SJCRH30 (cell line): ENCODE results near the gene DMAP1. TPM values are rescaled to one million over a fixed set of nuclear protein-coding genes. Genes with fewer than 3 reads are reported as not detected.

Experiments used
- DNase-seq, 2 experiments: peaks; one replicate each; pipeline ENCODE4 v3.0.0-alpha.2; 2015 to 2020
- H3K27ac ChIP-seq: fragments of 250-450 bp; sonication (Bioruptor Pico); 2 replicates; pipeline ENCODE4 v1.5.1; 2020; ENCODE audit warnings: mild to moderate bottlenecking, moderate library complexity
- H3K27me3 ChIP-seq: fragments of 250-450 bp; sonication (Bioruptor Pico); 2 replicates; pipeline ENCODE4 v1.5.1; 2020; ENCODE audit warnings: mild to moderate bottlenecking, moderate library complexity
- H3K36me3 ChIP-seq: fragments of 250-450 bp; sonication (Bioruptor Pico); 2 replicates; pipeline ENCODE4 v1.5.1; 2020; ENCODE audit warnings: mild to moderate bottlenecking, moderate library complexity
- H3K4me1 ChIP-seq: fragments of 250-450 bp; sonication (Bioruptor Pico); 2 replicates; pipeline ENCODE4 v1.5.1; 2020; ENCODE audit warnings: mild to moderate bottlenecking, moderate library complexity
- H3K4me3 ChIP-seq: fragments of 250-450 bp; sonication (Bioruptor Pico); 2 replicates; pipeline ENCODE4 v1.5.1; 2020; ENCODE audit warnings: mild to moderate bottlenecking, moderate library complexity
- H3K9me3 ChIP-seq: fragments of 250-450 bp; sonication (Bioruptor Pico); replicated peaks from 2 replicates; pipeline ENCODE4 v1.5.1; 2020; ENCODE audit warnings: mild to moderate bottlenecking, moderate library complexity
- total RNA-seq: library from RNA; depleted of rRNA; stranded (reverse); fragments of >200 nt; shearing (Covaris generic); gene quantifications from 2 replicates; pipeline ENCODE4 v1.2.3, GENCODE V29; 2014

DMAP1 gene
- total RNA-seq, 1 experiment from 2014 or later: 34.0 TPM

DNA sequence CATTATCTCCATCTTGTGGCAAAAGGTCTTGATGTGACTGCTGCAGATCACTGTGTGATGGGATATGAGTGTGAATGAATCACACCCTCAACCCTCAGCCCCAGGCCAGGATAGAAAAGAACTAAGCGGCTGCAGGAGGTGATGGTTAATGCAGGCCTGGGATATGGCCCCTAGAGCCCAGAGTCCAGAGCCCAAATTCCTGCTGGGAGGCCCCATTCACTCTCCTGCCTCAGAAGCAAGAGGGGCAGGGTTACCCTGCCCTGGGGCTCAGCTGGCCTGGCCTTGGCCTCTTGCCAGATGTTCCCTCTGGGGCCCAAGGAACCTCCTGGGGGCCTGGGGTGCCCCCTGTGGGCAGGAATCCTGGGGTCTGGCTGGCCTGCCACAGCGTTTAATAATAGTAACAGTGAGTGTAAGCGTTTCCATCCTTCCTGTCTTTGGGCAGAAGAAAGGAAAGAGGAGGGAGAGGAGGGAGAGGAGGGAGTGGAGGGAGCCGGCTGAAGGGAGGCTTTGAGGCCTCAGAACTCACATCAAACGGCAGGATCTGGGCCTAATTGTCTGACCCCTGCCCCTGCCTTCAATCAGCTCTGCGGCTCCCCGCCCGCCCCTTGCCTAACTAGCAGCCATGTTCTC, 26.2 kb downstream of the DMAP1 start:
- Histone ChIP-seq H3K36me3 (no peaks in the 10 kb centered on the region), H3K9me3 (no peaks in the 10 kb centered on the region), H3K27me3 (no peaks in the 10 kb centered on the region), H3K4me1 (peaks cover 12% of the 10 kb centered on the region), H3K27ac (no peak overlapping the region), H3K4me3 (no peak overlapping the region)
- peak; percentile 82 to 84 for DNase-seq

DNA sequence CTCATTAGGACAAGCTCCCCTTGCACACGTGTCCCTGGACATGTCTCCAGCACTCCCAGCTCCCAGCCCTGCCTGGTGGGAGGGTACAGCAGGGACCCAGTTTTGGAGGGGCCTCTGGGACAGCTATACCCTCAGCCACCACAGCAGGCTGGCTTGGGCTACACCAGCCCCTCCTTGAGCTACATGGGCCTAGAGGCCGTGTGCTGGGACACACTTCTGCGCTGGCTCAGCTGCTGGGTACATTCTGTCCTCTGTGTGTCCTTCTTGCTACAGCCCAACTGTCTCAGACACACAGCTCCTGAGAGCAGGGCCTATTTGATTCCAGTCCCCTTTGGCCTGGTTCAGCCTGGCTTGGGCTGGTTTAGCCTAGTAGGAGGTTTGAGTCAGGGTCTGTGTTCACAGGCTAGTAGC, 26.7 kb downstream of the DMAP1 start:
- Histone ChIP-seq H3K27me3 (no peaks in the 10 kb centered on the region), H3K9me3 (no peaks in the 10 kb centered on the region), H3K36me3 (no peaks in the 10 kb centered on the region), H3K4me1 (peaks cover 12% of the 10 kb centered on the region), H3K27ac (no peak overlapping the region), H3K4me3 (no peak overlapping the region)
- DNase-seq: no peak

DNA sequence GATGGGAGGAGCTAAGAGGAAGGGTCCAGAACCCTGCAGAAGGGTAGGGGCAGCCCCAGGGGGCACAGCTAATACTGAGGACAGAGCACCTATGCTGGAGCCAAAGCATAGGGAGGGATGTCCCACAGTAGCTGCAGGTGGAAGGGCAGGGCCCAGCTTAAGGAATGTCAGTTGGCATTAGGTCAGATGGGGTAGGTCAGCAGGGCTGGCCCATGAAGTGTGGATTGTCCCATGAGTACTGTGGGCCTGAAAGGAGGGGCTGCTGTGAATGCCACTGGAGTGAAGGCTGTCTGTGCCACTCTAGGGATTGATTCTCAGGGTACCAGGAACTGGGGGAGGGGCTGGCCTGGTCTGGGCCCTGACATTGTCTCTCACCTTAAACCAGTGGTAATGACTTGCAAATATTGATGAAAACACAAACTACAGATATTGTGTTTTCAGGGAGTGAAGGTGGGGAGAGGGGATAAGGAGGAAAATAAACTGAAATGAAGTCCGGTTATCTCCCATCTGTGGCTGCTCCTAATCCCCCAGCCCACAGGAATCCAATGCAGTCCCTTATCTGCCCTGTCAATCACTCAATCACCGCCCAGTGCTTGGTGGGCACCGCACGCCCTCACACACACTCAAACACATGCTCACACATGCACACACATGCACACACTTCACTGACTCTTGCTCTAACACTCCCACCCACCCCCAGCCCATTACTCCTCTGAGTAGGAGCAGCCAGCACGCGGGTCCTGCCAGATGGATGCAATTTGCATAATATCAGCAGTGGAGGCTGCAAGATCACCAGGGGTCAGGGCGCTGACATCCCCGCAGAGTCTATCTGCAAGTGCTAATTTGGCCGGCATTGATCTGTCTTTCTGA, 27.8 kb downstream of the DMAP1 start:
- Histone ChIP-seq H3K27me3 (no peaks in the 10 kb centered on the region), H3K27ac (no peak overlapping the region), H3K4me3 (no peak overlapping the region), H3K9me3 (no peaks in the 10 kb centered on the region), H3K36me3 (no peaks in the 10 kb centered on the region), H3K4me1 (peaks cover 12% of the 10 kb centered on the region)
- no peak for DNase-seq

DNA sequence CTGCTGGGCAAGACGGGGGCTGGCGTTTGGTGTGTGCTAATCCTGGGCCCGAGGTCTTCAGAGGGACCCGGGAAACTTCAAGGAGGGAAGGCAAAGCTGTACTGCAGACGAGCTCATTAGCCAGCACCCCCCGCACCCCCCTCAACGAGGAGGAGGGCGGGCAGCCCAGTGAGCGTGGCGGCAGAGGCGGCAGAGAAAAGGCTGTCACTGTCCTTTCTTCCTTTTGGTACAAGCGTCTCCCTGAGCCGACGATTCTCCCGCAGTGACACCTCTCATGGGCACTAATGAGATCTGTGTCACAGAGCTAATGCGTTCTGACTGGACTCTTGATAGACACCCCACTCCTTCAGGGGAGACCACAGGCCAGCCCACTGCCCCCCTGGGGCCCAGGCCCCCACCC, 29.5 kb downstream of the DMAP1 start:
- Histone ChIP-seq H3K36me3 (peaks cover 2% of the 10 kb centered on the region; the same call in 1 of the 2 replicates), H3K9me3 (no peaks in the 10 kb centered on the region), H3K27me3 (no peaks in the 10 kb centered on the region), H3K4me1 (peaks cover 12% of the 10 kb centered on the region), H3K4me3 (no peak overlapping the region), H3K27ac (no peak overlapping the region)
- no peak for DNase-seq

DNA sequence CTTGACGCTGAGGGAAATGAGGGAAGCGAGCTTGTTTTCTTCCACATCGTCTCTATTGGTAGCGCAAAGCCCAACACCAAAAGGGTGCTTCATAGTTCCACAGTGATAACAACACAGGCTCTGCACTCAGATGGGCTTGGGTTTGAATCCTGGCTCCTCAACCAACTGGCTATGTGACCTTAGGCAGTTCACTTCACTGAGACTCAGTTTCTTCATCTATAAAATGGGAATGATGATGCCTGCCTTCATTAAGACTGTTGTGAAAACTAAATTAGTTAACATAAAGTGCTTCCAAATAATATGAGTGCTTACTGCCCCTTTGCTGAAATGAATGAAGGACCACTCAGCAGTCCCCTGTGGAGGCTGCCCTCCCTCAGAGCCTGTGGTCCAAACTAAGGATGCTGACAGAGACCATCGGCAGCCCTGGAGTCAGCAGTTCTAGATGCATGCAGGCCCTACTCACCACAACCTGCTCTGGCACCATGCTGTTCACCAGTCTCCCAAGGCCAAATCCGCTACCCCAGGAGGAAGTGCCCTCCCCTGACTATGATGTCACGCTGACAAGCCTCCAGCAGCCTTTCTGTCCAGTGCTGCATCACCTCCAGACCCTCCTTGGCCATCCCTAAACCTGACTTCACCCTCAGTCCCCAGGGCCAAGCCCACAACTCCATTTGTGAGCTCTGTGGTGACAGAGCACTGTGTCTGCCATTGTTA, 30.7 kb downstream of the DMAP1 start:
- H3K4me1 ChIP-seq: peaks cover 11% of the 10 kb centered on the region

DNA sequence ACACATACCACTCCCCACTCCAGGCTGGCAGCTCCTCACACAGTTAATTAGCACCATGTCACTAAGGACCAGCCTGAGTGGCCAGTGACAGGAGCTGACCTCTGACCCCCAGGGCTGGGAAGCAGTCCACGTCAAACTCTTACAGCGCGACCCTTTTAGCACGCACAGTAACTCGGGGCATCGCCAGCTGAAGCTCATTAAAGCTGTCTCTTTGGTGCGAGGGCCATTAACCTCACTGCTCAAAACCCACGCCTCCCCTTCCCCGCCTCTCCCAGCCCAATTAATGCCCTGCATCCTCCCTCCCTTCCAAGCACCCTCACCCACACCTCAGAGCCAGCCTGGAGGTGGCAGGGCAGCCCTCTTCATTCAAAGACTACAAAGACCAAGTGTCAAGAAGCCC, 31.7 kb downstream of the DMAP1 start:
- H3K36me3 ChIP-seq: peaks cover 2% of the 10 kb centered on the region; the same call in 1 of the 2 replicates
- no peak for DNase-seq
- H3K4me1 ChIP-seq: peaks cover 2% of the 10 kb centered on the region; the same call in 1 of the 2 replicates
- H3K9me3 ChIP-seq: no peaks in the 10 kb centered on the region
- H3K27ac ChIP-seq: no peak overlapping the region
- H3K27me3 ChIP-seq: no peaks in the 10 kb centered on the region
- no peak overlapping the region for H3K4me3 ChIP-seq

More for the DNA sequence above, 30.7 kb downstream of the DMAP1 start:
- Histone ChIP-seq H3K4me3 (no peak overlapping the region), H3K27ac (no peak overlapping the region), H3K9me3 (no peaks in the 10 kb centered on the region), H3K36me3 (peaks cover 2% of the 10 kb centered on the region; the same call in 1 of the 2 replicates), H3K27me3 (no peaks in the 10 kb centered on the region)
- DNase-seq: no peak

DNA sequence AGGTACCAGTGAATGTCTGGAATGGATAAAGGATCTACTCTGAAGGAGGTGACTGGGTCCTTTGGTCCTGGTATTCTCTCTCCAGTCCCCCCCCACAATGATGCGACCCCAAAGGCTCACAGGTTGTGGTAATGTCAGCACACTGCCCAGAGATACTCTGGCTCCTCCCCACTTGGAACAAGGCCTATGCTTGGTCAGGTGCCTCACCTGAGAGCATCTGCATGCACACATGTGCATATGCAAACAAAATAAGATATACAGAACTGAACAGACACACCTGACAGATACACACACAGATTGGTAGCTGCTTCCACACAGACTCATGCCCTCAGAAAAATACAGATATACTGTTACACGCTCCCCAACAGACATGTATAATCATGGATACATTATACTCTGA, 33.5 kb downstream of the DMAP1 start:
- Histone ChIP-seq H3K36me3 (peaks cover 2% of the 10 kb centered on the region; the same call in 1 of the 2 replicates), H3K27ac (no peak overlapping the region), H3K4me1 (no peaks in the 10 kb centered on the region), H3K4me3 (no peak overlapping the region), H3K9me3 (no peaks in the 10 kb centered on the region), H3K27me3 (no peaks in the 10 kb centered on the region)
- DNase-seq: no peak

DNA sequence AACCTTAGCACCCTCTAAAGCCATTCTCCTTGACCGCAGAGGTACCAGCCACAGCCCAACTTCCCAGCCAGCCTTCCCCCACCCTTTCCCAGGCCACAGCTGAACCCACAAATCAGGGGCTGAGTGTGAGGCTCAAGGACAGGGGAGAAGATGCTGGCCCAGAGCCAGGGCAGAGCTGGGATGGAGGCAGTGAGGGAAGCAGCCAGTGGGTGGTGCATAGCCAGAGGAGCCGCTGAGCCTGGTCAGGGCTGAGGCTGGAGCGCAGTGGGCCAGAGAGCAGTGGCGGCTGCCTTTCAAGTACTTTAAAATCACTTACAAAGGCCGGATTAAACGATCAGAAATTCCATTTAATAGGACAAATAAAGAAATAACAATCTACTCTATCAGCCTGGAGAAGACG, 36.3 kb downstream of the DMAP1 start:
- H3K27me3 ChIP-seq: no peaks in the 10 kb centered on the region
- H3K27ac ChIP-seq: no peak overlapping the region
- peak; percentile 35 to 44 for DNase-seq
- no peaks in the 10 kb centered on the region for H3K9me3 ChIP-seq
- no peaks in the 10 kb centered on the region for H3K4me1 ChIP-seq
- H3K36me3 ChIP-seq: peaks cover 2% of the 10 kb centered on the region; the same call in 1 of the 2 replicates
- H3K4me3 ChIP-seq: no peak overlapping the region

DNA sequence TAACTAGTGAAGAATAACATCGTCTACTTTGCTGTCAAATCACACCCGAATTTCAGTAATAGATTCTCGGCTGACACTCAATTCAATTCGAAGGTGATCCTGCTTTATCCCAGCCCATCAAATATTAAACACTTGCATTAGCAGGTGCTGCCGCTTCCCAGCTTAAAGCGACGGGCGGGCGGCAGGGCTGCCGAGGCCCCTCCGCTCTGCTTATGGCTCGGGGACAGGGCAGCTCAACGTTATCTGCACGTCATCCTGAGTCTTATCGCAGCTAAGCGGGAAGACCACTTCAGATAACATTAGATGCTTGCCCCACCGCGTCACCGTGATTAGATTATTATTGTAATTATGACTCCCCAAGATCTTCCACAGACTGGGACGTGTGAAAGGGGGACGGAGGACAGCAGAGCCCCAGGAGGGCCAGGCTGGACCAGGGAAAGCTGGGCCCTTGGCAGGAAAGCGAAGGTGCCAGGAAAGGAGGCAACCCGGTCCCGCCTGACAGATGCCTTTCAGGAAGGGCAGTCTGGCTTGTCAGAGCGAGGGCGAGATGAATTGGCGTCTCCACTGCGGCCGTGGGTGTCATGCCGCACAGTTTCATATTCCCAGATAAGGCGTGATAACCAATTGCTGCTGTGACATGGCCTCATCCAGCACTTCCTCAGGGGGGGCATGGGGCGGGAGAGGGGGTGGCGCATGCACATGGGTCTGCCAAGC, 37.0 kb downstream of the DMAP1 start:
- H3K9me3 ChIP-seq: no peaks in the 10 kb centered on the region

DNA sequence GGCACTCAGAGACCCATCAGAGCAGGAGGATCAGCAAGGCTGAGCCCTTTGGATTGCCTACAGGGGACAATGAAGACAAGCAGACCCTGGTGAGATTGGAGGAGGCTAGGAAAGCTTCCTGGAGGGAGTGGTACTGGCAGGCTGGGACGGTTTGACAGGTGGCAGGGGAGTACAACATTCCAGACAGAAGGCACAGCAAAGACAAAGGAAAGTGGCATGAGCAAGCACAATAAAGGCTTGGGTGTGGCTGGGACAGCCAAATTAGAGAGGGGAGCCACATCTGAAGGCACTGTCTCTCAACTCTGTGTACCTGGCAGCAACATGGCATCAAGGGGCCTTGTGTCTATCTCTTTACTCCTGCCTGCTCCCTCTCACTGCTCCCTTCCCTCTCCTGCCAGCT, 38.2 kb downstream of the DMAP1 start:
- Histone ChIP-seq H3K9me3 (no peaks in the 10 kb centered on the region), H3K27ac (no peak overlapping the region), H3K4me3 (no peak overlapping the region), H3K27me3 (no peaks in the 10 kb centered on the region), H3K36me3 (no peaks in the 10 kb centered on the region), H3K4me1 (no peaks in the 10 kb centered on the region)
- no peak for DNase-seq

More for the DNA sequence above, 37.0 kb downstream of the DMAP1 start:
- DNase-seq: no peak
- H3K27me3 ChIP-seq: no peaks in the 10 kb centered on the region
- no peaks in the 10 kb centered on the region for H3K4me1 ChIP-seq
- no peak overlapping the region for H3K4me3 ChIP-seq
- H3K27ac ChIP-seq: no peak overlapping the region
- peaks cover 2% of the 10 kb centered on the region; the same call in 1 of the 2 replicates for H3K36me3 ChIP-seq

DNA sequence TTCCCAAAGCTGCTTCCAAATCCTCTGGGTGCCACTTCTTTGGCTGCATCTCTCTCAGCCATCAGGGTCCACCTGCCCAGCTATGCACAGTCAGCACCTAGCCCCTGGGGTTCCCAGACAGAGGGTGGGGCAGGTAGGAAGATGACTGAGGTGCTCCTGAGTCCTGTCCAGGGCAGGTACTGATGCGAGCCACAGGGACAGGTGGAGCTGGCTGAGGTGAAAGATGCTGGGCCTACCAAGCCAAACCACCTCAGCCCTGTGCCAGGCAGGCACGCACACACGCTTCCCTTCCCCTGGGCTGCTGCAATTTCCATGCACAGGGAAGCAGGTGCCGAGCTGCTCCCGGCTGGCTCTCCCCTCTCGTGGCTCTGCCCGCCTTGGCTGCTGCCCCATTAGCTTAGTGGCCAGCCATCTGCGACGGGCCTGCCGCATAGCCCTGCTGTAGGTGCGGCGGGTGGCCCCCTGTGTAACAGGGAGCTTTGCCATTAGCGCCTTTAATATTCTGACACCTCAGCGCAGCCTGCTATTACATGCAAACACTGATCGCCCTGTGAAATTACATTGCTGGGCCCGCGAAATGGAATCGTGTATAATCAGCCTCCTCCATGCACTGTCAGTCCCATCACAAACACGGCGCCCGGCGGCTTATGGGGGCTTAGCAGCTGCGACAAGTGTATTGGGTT, 38.9 kb downstream of the DMAP1 start:
- Histone ChIP-seq H3K9me3 (no peaks in the 10 kb centered on the region), H3K36me3 (no peaks in the 10 kb centered on the region), H3K27ac (no peak overlapping the region), H3K4me1 (no peaks in the 10 kb centered on the region), H3K27me3 (no peaks in the 10 kb centered on the region), H3K4me3 (no peak overlapping the region)
- DNase-seq: no peak

DNA sequence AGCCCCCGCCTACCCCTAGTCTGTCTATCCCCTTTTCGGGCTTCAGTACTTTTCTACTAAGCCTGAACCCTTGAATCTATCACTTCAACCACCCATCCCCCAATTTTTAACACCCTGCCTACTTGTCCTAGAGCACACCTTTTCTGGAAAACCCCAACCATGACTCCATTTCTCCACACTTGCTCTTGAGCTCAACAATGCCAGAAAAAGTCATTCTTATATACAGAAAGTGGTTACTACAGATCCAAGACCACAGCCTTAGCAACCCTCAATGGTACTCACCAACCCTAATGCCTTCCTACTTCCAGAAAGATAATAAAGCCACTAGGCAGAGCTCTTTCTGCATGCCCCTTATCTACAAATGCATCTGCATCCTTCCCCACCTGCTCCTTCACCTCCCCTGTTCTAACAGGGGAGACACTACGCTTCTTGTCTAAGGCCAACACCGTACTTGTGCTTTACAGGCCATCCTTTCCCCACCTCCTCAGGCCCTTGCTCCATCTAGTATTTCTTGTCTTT, 41.2 kb downstream of the DMAP1 start:
- Histone ChIP-seq H3K27ac (no peak overlapping the region), H3K4me1 (no peaks in the 10 kb centered on the region), H3K36me3 (no peaks in the 10 kb centered on the region), H3K4me3 (no peak overlapping the region), H3K9me3 (no peaks in the 10 kb centered on the region), H3K27me3 (no peaks in the 10 kb centered on the region)
- no peak for DNase-seq

DNA sequence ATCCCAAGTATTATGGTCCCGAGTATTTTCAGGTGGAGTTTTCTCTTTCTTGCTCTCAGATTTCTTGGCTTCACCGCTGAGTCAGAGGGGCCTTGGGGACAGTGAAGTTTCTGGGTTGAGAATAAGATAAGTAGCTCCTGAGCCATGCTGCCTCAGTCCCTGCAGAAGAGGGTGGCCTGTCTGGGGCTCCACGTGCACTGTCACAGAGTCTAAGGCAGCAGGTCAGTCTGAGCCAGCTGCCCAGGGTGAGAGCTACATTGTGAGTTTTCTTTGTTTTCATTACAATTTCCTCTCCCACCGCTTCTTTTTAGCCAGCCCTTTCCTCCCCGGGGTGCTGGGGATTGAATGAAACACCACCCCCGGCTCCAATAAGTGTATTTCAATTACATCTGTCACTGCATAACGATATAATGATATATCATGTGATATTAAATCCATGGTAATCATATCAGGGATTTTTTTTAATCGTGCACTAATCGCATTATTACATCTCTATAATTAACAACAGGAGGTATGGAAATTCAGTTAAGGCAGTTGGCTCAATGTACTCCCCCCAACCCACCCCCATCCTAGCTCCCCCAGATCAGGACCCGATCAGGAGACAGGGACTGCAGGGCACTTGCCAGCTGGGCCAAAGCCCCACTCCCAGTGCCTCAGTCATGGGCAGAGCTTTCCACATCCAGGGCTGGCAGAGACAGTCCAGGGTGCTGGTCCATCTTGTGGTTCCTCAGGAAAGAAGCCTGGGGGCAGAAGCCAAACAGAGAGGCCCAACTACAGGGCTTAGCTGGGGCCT, 43.7 kb downstream of the DMAP1 start:
- no peaks in the 10 kb centered on the region for H3K27me3 ChIP-seq
- no peak overlapping the region for H3K27ac ChIP-seq
- H3K4me1 ChIP-seq: no peaks in the 10 kb centered on the region
- H3K9me3 ChIP-seq: no peaks in the 10 kb centered on the region
- DNase-seq: no peak
- no peak overlapping the region for H3K4me3 ChIP-seq
- no peaks in the 10 kb centered on the region for H3K36me3 ChIP-seq
